GM19193 (cell line): Measurements from ENCODE around the gene TTC39B.

Experiments
- POLR2A ChIP-seq: IDR thresholded peaks from 4 replicates; pipeline ENCODE4 v1.6.1; 2011; ENCODE audit not compliant: insufficient read depth, insufficient read length; ENCODE audit errors: extremely low read depth

The TTC39B gene

GRCh38 chr9:15310107-15310850 lies 3.3 kb upstream of the TTC39B start:
- TF ChIP-seq POLR2A: no peak

- TF ChIP-seq POLR2A: no peak
Measured at GRCh38 chr9:15308511-15308910, 1.5 kb upstream of the TTC39B start.

GRCh38 chr9:15307523-15307841 lies 466 bp upstream of the TTC39B start:
- TF ChIP-seq POLR2A: no peak

- TF ChIP-seq POLR2A: no peak
Measured at GRCh38 chr9:15306068-15306756, 804 bp downstream of the TTC39B start.

DNA sequence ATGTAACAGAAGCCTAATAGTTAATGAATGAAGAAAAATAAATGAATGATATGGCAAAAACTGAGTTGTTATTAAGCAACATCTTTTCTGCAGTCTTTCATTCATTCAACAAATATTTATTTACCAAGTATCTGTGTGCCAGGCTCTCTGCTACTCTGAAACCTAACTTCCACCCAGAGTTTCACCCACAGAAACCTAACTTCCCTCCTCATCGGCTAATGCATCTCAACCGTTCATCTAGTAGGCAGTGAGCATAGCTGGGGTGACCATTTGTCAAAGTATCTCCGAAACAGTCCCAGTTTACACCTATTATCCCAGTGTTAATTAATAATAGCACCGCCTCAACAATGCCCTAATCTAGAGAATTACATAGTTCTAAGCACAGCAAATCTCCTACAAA lies 1.5 kb downstream of the TTC39B start:
- no peak for TF ChIP-seq POLR2A

DNA sequence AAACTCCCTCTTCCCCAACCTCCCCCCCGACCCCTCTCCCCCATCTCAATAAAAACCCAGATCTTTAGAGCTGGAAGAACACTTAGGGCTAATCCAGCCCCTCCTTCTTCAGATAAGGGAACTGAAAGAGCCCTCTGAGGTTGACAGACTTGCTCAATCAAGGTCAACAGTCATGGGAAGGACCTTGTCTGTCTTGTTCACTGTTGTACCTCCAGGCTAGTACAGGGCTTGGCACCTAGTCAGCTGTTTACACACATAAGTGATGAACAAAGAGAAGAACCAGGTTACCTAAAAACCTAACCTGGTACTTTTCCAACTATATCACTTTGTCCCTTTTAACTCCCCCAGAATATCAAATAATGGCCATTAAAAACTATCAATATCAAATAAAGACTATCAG lies 2.4 kb downstream of the TTC39B start:
- no peak for TF ChIP-seq POLR2A

DNA sequence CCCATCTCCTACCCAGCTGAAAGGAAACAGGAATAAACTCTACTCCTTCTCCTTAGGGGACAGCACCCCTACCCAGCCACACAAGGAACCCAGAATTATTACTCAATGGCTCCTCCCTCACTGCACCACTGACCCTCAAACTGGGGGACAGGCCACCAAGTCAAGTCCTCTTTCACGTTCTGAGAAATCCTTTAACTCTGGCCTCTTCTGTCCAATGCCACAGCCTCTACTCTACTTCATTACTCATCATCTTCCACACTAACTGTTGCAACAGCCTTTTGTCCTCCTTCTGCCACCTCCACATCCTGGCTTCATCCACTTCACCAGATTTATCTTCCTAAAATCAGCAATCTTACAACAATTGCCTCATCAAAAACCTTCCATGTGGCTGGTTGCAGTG lies 6.8 kb downstream of the TTC39B start:
- TF ChIP-seq POLR2A: no peak

GRCh38 chr9:15299374-15299939 lies 7.6 kb downstream of the TTC39B start:
- no peak for TF ChIP-seq POLR2A

DNA sequence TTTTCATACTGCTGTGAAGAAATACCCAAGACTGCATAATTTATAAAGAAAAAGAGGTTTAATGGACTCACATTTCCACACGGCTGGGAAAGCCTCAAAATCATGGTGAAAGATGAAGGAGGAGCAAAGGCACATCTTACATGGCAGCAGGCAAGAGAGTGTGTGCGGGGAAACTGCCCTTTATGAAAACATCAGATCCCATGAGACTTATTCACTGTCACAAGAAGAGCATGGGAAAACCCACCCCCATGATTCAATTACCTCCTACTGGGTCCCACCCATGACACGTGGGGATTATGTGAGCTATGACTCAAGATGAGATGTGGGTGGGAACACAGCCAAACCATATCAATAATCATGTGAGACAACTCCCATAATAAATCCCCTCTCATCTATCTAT lies 8.7 kb downstream of the TTC39B start:
- TF ChIP-seq POLR2A: no peak

GRCh38 chr9:15295761-15296405 lies 11.1 kb downstream of the TTC39B start:
- TF ChIP-seq POLR2A: no peak

GRCh38 chr9:15294604-15295003 lies 12.4 kb downstream of the TTC39B start:
- no peak for TF ChIP-seq POLR2A

DNA sequence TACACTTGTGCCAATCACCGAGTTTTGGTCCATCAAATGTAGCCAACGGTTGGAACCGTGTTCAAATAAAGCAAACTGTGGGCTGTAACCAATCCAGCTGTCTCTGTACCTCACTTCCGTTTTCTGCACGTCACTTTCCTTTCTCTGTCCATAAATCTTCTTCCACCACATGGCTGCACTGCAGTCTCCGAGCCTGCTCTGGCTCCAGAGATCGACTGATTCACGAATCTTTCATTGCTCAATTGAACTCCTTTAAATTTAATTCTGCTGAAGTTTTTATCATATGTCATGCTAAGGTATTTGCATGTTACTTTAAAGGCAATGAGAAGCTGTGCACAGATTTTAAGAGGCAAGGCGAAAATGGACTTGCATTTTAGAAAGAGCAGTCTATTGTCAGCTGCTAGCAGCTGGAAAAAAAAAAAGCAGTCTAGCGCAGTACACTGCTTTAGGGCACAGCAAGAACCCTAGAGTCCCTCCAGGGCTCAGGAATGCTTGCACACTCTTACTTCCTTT lies 13.2 kb downstream of the TTC39B start:
- TF ChIP-seq POLR2A: no peak

DNA sequence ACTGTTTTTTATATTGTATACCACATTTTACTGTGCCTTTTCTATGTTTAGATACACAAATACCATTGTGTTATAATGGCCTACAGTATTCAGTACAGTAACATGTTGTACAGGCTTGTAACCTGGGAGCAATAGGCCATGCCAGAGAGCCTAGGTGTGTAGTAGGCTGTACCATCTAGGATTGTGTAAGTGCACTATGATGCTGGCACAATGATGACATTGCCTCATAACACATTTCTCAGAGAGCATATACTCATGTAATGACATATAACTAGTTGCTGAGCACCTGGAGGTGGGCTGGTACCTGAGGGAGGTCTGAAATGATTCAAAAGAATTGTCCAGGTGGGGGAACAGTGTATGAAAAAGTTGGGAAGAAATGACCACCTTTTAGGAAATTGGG lies 13.9 kb downstream of the TTC39B start:
- no peak for TF ChIP-seq POLR2A

DNA sequence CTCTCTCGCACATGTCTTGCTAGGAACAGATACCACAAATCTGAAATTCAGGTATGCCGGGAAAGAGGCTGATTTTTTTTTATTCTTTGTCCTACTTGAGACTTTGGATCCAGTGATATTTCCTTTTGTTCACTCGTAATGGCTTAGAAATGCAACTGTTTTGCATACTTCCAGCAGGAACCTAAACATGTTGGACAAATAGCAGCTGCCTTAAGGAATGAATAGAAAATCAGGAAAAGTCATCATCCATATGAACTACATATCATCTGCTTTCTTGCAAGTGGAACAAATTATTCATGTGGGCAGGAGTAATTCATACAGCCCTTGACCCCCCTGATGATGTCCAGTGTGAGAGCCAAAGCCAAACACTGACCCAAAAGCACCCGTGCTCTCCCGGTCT lies 17.4 kb downstream of the TTC39B start:
- no peak for TF ChIP-seq POLR2A

DNA sequence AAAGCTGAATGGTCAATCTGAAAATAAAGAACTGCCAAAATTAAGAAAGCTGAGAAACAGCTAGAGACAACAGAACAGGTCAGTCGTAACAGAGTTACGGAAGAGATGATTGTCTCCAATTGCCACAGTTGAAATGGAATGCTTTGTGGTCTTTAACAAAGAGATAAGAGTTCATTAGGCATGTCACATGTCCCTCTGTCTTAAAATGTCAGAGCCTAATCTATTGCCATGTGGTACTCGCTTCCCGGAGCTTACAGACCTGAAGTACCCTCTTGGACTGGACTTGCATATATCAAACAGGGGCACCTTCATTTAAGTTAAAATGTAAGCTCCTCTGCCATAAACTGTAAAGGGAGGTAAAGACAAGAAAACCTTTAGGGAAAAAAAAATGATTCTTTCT lies 19.7 kb downstream of the TTC39B start:
- no peak for TF ChIP-seq POLR2A
